Activated CD8-positive, alpha-beta memory T cell treated with anti-CD3 and anti-CD28 coated beads, Interleukin-2, amount 50 U/mL, for 1 hour (primary cell): ENCODE results near the gene EPB41L2.

Source experiments
- DNase-seq: peaks from one replicate; pipeline ENCODE4 v3.0.0-alpha.2; 2020; ENCODE audit errors: extremely low read depth

The EPB41L2 gene

GRCh38 chr6:130975325-130975724 lies 87.7 kb downstream of the EPB41L2 start:
- DNase-seq: no peak

- DNase-seq: no peak
Measured at GRCh38 chr6:130973521-130974277, 89.3 kb downstream of the EPB41L2 start.

GRCh38 chr6:130971504-130971903 lies 91.5 kb downstream of the EPB41L2 start:
- no peak for DNase-seq

- DNase-seq: no peak
Measured at GRCh38 chr6:130970839-130971410, 92.1 kb downstream of the EPB41L2 start.

- DNase-seq: no peak
Measured at GRCh38 chr6:130969791-130970491, 93.1 kb downstream of the EPB41L2 start.

- no peak for DNase-seq
Measured at GRCh38 chr6:130969166-130969565, 93.9 kb downstream of the EPB41L2 start.

GRCh38 chr6:130968476-130968875 lies 94.6 kb downstream of the EPB41L2 start:
- DNase-seq: no peak

GRCh38 chr6:130967502-130968445 lies 95.3 kb downstream of the EPB41L2 start:
- no peak for DNase-seq

GRCh38 chr6:130966344-130966980 lies 96.6 kb downstream of the EPB41L2 start:
- DNase-seq: no peak

GRCh38 chr6:130965656-130966055 lies 97.4 kb downstream of the EPB41L2 start:
- no peak for DNase-seq

GRCh38 chr6:130964808-130965604 lies 98.0 kb downstream of the EPB41L2 start:
- no peak for DNase-seq

GRCh38 chr6:130964289-130964688 lies 98.8 kb downstream of the EPB41L2 start:
- no peak for DNase-seq

- no peak for DNase-seq
Measured at GRCh38 chr6:130962966-130963365, 100.1 kb downstream of the EPB41L2 start.

- DNase-seq: no peak
Measured at GRCh38 chr6:130961148-130961547, 101.9 kb downstream of the EPB41L2 start.

GRCh38 chr6:130959951-130960350 lies 103.1 kb downstream of the EPB41L2 start:
- DNase-seq: no peak

GRCh38 chr6:130958468-130958867 lies 104.6 kb downstream of the EPB41L2 start:
- DNase-seq: no peak

- DNase-seq: no peak
Measured at GRCh38 chr6:130955755-130956154, 107.3 kb downstream of the EPB41L2 start.

GRCh38 chr6:130949553-130949952 lies 113.5 kb downstream of the EPB41L2 start:
- no peak for DNase-seq

GRCh38 chr6:130947464-130947863 lies 115.6 kb downstream of the EPB41L2 start:
- no peak for DNase-seq

GRCh38 chr6:130946076-130946475 lies 117.0 kb downstream of the EPB41L2 start:
- DNase-seq: no peak
